AG04449 (cell line): Measurements from ENCODE around the gene CST3.

Experiments used
- CTCF ChIA-PET: fragments of 350-600 bp; formaldehyde crosslinking; extraction: SDS; loops from one replicate; lab custom pipeline; 2021; ENCODE audit warnings: antibody characterized with exemption; lab: Yijun Ruan, JAX
- POLR2A ChIA-PET: fragments of 400-600, 350-600 bp; formaldehyde crosslinking; extraction: SDS; loops from one replicate; lab custom pipeline; 2020; ENCODE audit warnings: antibody characterized with exemption, inconsistent platforms; lab: Yijun Ruan, JAX
- DNase-seq: peaks from one replicate; pipeline ENCODE4 v3.0.0-alpha.2; 2010; ENCODE audit warnings: low read depth, low spot score
- H3K4me3 ChIP-seq: 2 replicates; pipeline ENCODE4 v1.5.1; 2011; ENCODE audit warnings: low read depth, mild to moderate bottlenecking, control low read depth, low read length
- CTCF ChIP-seq: IDR thresholded peaks from one replicate; pipeline ENCODE4 v1.5.1; 2011; ENCODE audit warnings: mild to moderate bottlenecking, moderate library complexity, low read length, control low read depth, inconsistent platforms; ENCODE audit not compliant: insufficient read depth; ENCODE audit errors: missing control alignments

CST3 gene

GRCh38 chr20:23680146-23680545 is 42.4 kb upstream of the CST3 start:
- TF ChIP-seq CTCF, result no peak
- no peak overlapping the region for H3K4me3 ChIP-seq
- no peak for DNase-seq
- POLR2A ChIA-PET, result no interaction called here
- CTCF ChIA-PET, result interaction anchor here (0.9 to 2.2 kb wide), 2 partner anchors 9 to 12 kb away, joined by 3 to 8 read pairs; no protein-coding TSS in a partner anchor

GRCh38 chr20:23679133-23680092 is 41.7 kb upstream of the CST3 start:
- no peak for TF ChIP-seq CTCF
- ChIA-PET POLR2A (no interaction called here), CTCF (interaction anchor here (0.9 to 2.2 kb wide), 2 partner anchors 9 to 11 kb away, joined by 3 to 8 read pairs; no protein-coding TSS in a partner anchor)
- no peak overlapping the region for H3K4me3 ChIP-seq
- DNase-seq, result no peak

DNA sequence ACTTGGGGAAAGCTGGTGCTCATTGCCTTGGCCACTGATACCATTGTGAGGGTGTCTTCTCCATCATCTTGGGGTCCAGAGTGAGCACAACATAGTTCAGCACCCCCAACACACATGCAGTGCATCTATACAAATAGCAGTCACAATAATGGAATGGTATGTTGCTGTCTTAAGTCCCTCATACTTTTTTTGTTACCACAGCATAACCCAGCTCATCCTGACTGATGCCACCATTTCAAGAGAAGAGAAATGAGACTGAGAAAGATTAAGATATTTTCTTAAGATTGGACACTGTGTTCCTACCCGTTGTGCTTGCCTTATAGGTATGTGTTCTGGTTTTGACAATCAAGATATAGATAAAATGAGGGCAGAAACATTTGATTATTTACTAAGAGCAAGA is 35.5 kb upstream of the CST3 start:
- POLR2A ChIA-PET, result no interaction called here
- TF ChIP-seq CTCF, result no peak

DNA sequence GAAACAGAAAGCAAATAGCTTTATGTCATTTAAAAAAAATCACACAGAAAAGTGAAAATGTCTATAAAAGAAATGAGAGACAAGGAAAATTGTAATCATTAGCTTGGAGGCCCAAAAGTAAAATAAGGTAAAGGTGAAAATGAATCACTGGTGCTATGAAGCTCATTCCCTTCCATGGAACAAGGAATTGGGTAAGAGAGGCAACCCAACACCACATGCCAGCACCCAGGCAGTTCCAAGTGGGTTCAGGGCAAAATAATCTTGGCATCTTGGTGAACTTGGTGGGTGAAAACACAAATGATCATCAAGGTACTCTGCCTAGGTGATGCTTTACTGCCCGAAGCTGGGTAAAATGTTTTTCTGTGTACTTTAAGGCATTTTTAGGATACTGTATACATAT is 34.4 kb upstream of the CST3 start:
- no peak for DNase-seq
- ChIA-PET CTCF (no interaction called here), POLR2A (no interaction called here)
- no peak overlapping the region for H3K4me3 ChIP-seq
- TF ChIP-seq CTCF, result no peak

More for the DNA sequence above, 35.5 kb upstream of the CST3 start:
- CTCF ChIA-PET, result no interaction called here
- no peak for DNase-seq
- no peak overlapping the region for H3K4me3 ChIP-seq

DNA sequence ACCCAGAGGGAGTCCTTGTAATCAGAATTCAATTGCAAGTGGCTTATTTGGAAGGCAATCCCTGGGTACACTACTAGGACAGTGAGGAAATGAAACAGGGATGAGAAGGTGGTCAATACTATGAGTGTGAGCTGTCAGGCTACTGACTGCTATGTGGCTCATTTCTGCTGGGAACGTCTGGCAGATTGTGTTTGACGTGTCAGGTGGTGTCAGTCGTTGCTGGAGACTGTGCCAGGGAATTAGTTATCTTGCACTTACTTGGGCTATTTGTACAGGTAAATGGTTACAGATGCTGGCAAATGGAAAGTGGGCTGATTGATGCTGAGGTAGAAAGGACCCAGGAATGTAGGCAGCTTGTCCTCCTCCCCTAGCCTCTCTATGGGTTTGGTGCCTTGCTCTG is 33.7 kb upstream of the CST3 start:
- ChIA-PET CTCF (interaction anchor here (1.1 kb wide), 1 partner anchor 9 kb away, joined by 3 read pairs; no protein-coding TSS in a partner anchor), POLR2A (no interaction called here)
- H3K4me3 ChIP-seq, result no peak overlapping the region
- no peak for TF ChIP-seq CTCF
- DNase-seq, result no peak

DNA sequence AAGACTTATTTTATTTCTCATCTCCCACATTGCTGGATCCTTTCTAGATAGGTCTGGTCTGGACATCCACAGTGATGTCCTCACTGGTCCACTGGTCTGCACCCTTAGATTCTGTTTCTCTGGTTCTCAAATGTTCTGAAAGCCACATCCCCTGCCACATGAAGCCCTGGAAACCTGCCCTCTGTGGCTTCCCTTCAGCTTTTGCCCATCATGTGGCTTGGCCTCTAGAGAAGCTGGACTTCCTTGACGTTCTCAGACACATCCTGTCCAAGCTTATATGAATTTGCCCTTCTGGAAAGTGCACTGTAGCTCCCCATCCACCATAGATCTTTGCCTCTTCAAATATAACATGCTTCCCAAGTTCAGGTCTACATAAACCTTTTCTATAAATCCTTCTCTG is 32.6 kb upstream of the CST3 start:
- POLR2A ChIA-PET, result no interaction called here
- TF ChIP-seq CTCF, result no peak
- no peak for DNase-seq
- no peak overlapping the region for H3K4me3 ChIP-seq
- CTCF ChIA-PET, result interaction anchor here (1.1 to 1.3 kb wide), 2 partner anchors 9 to 10 kb away, joined by 3 to 4 read pairs; no protein-coding TSS in a partner anchor
